CD8-positive, alpha-beta memory T cell (primary cell): ENCODE measurements around the gene FAM184A. TPM values are rescaled to one million over a fixed set of nuclear protein-coding genes. Genes with fewer than 3 reads are reported as not detected.

Source experiments
- CTCF ChIA-PET: fragments of 350-600 bp; sonication (Branson Sonifier 250); formaldehyde crosslinking; loops from one replicate; lab custom pipeline; 2021; ENCODE audit warnings: antibody characterized with exemption; lab: Charles Lee
- POLR2A ChIA-PET: fragments of 350-600 bp; sonication (Branson Sonifier 250); formaldehyde crosslinking; loops from one replicate; lab custom pipeline; 2021; ENCODE audit warnings: antibody characterized with exemption; lab: Charles Lee
- DNase-seq, 5 donors: peaks; one replicate each; pipeline versions ENCODE4 v3.0.0 to v3.0.0-alpha.2; 2020 to 2022; ENCODE audit warnings: mixed read lengths in 1 of 5
- H3K27ac ChIP-seq: one replicate; pipeline ENCODE4 v1.7.0; 2013; ENCODE audit warnings: low read depth, mild to moderate bottlenecking, low read length, moderate library complexity
- H3K27me3 ChIP-seq: 2 replicates; pipeline ENCODE4 v1.7.0; 2013; ENCODE audit warnings: low read length, mild to moderate bottlenecking; ENCODE audit not compliant: insufficient read depth, poor library complexity, severe bottlenecking
- H3K36me3 ChIP-seq: 2 replicates; pipeline ENCODE4 v1.7.0; 2013; ENCODE audit warnings: mild to moderate bottlenecking, low read length, moderate library complexity; ENCODE audit not compliant: insufficient read depth
- H3K4me1 ChIP-seq: 2 replicates; pipeline ENCODE4 v1.7.0; 2013; ENCODE audit warnings: mild to moderate bottlenecking, low read length, moderate library complexity; ENCODE audit not compliant: insufficient read depth
- H3K4me3 ChIP-seq: 2 replicates; pipeline ENCODE4 v1.7.0; 2013; ENCODE audit warnings: mild to moderate bottlenecking, low read length
- H3K9me3 ChIP-seq: 2 replicates; pipeline ENCODE4 v1.7.0; 2013; ENCODE audit warnings: mild to moderate bottlenecking, low read length
- H3K27ac Mint-ChIP-seq, 8 donors: one replicate each; pipeline ENCODE4 v1.8.0; 2020 to 2021; ENCODE audit warnings: mixed read lengths in 8 of 8, mild to moderate bottlenecking in 6 of 8, inconsistent platforms in 3 of 8, moderate library complexity in 3 of 8
- H3K27me3 Mint-ChIP-seq, 2 donors: one replicate each; pipeline ENCODE4 v1.8.0; 2020 to 2021; ENCODE audit warnings: mixed read lengths in 2 of 2, mild to moderate bottlenecking in 1 of 2, moderate library complexity in 1 of 2
- H3K36me3 Mint-ChIP-seq, 3 donors: one replicate each; pipeline ENCODE4 v1.8.0; 2020 to 2021; ENCODE audit warnings: mixed read lengths in 3 of 3, inconsistent platforms in 1 of 3, mild to moderate bottlenecking in 1 of 3
- H3K4me1 Mint-ChIP-seq, 3 donors: one replicate each; pipeline ENCODE4 v1.8.0; 2020 to 2021; ENCODE audit warnings: mixed read lengths in 3 of 3, inconsistent platforms in 1 of 3, mild to moderate bottlenecking in 1 of 3
- H3K4me3 Mint-ChIP-seq, 7 donors: one replicate each; pipeline ENCODE4 v1.8.0; 2020 to 2021; ENCODE audit warnings: mixed read lengths in 7 of 7, mild to moderate bottlenecking in 6 of 7, moderate library complexity in 4 of 7, inconsistent platforms in 2 of 7
- H3K9me3 Mint-ChIP-seq, 5 donors: one replicate each; pipeline ENCODE4 v1.8.0; 2020 to 2022; ENCODE audit warnings: mixed read lengths in 5 of 5, mild to moderate bottlenecking in 3 of 5, moderate library complexity in 2 of 5, inconsistent platforms in 1 of 5
- polyA plus RNA-seq: library from polyadenylated mRNA; unstranded; fragments of 300-500 nt; fragmentation: Illumina TruSeq; gene quantifications from one replicate; pipeline ENCODE4 v1.2.3, GENCODE V29; 2021
- total RNA-seq, 2 experiments: library from RNA; stranded (reverse); gene quantifications; one replicate each; pipeline ENCODE4 v1.2.3, GENCODE V29; 2021

FAM184A gene
- total and polyA plus RNA-seq, 3 experiments from 2014 or later = 0.85 to 2.2 (median 2.0) TPM

- Mint-ChIP-seq H3K9me3 (no peaks in the 10 kb centered on the region), H3K27ac (no peak overlapping the region), H3K36me3 (peaks cover 0 to 2% (median 0%) of the 10 kb centered on the region in 3 donors), H3K4me1 (no peaks in the 10 kb centered on the region), H3K4me3 (no peak overlapping the region), H3K27me3 (no peaks in the 10 kb centered on the region)
- no peaks in the 10 kb centered on the region for H3K36me3 ChIP-seq
- no peak overlapping the region for H3K27ac ChIP-seq
- POLR2A ChIA-PET = no interaction called here
- H3K9me3 ChIP-seq = no peaks in the 10 kb centered on the region
- no peaks in the 10 kb centered on the region for H3K27me3 ChIP-seq
- CTCF ChIA-PET = no interaction called here
- H3K4me1 ChIP-seq = no peaks in the 10 kb centered on the region
- no peak for DNase-seq
- H3K4me3 ChIP-seq = no peak overlapping the region
These were observed 94.1 kb downstream of the FAM184A start for GRCh38 chr6:118984342-118984741.

DNA sequence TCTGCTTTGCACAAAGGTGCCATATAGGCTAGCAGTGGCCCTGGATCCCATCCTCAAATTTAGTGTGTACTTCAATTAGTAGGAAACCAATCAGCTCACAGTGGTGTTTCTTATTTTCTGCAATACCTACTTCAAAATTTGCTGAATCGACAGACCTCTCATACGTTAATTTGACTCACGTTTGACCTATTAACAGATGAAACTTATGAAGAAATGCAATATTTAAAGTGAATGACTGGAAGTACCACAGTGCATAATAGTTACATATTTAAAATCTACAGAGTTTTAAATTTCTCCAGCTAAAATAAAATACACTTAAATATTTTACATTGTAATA lies 95.9 kb downstream of the FAM184A start:
- POLR2A ChIA-PET = no interaction called here
- H3K27ac Mint-ChIP-seq = no peak overlapping the region
- H3K27me3 ChIP-seq = no peaks in the 10 kb centered on the region
- no peaks in the 10 kb centered on the region for H3K9me3 Mint-ChIP-seq
- no peak overlapping the region for H3K27ac ChIP-seq
- CTCF ChIA-PET = no interaction called here
- H3K4me3 Mint-ChIP-seq = no peak overlapping the region
- H3K36me3 ChIP-seq = no peaks in the 10 kb centered on the region
- no peaks in the 10 kb centered on the region for H3K9me3 ChIP-seq
- H3K27me3 Mint-ChIP-seq = no peaks in the 10 kb centered on the region
- no peak for DNase-seq
- peaks cover 0 to 2% (median 1%) of the 10 kb centered on the region in 3 donors for H3K36me3 Mint-ChIP-seq
- H3K4me3 ChIP-seq = no peak overlapping the region
- no peaks in the 10 kb centered on the region for H3K4me1 Mint-ChIP-seq
- no peaks in the 10 kb centered on the region for H3K4me1 ChIP-seq

DNA sequence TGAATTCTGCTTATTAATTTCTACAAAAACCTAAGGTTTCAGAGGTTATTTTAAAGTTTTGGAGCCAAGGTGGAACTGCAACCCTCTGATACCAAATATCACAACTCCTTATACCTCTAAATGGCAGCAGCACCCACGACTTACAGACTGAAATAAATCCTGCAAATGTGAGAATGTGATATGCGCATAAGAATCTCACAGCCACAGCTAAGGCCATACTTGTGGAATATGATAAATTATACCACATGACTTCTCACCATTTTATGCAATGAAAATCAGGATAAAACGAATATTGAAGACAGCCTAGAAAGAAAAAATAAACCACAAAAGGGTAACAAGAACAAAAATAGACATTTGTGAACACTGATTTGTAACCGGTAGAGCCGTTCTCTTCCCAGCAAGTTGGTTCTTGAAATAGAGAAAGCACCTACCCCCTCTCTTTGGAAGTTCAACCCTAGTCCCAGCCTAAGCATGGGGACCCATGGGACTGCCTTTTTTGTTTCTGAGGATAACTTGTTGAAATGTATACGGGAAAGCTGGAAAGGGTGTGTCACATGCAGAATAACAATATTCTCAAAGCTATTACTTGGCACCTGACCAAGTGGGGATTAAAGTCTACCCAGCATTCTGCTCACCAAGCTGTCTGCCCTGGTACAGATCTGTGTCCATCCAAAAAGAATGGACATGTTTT lies 96.4 kb downstream of the FAM184A start:
- H3K4me1 ChIP-seq = no peaks in the 10 kb centered on the region
- ChIA-PET POLR2A (no interaction called here), CTCF (no interaction called here)
- no peaks in the 10 kb centered on the region for H3K9me3 ChIP-seq
- Mint-ChIP-seq H3K27ac (no peak overlapping the region), H3K36me3 (peaks cover 0 to 2% (median 1%) of the 10 kb centered on the region in 3 donors), H3K4me1 (no peaks in the 10 kb centered on the region), H3K9me3 (no peaks in the 10 kb centered on the region), H3K27me3 (no peaks in the 10 kb centered on the region), H3K4me3 (no peak overlapping the region)
- H3K27ac ChIP-seq = no peak overlapping the region
- no peaks in the 10 kb centered on the region for H3K27me3 ChIP-seq
- DNase-seq = no peak
- no peaks in the 10 kb centered on the region for H3K36me3 ChIP-seq
- no peak overlapping the region for H3K4me3 ChIP-seq

DNA sequence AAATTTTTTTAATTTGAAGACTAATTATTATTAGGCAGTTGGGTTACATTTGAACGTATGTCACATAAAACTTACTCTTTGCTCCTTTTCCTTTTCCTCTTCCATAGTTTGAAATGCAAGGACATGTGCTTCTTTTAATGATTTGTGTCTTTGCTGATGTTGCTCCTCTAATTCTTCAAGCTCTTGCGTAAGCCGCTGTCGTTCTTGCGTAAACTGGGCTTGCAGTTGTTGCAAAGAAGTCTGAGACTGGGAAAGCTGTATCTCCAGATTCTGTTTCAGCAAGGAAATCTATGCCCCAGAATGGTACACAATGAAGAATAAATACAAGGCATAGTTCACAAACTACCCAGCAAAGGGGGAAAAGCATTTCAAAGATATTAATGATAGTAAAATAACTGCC lies 98.4 kb downstream of the FAM184A start:
- Histone ChIP-seq H3K36me3 (no peaks in the 10 kb centered on the region), H3K9me3 (no peaks in the 10 kb centered on the region), H3K27me3 (no peaks in the 10 kb centered on the region), H3K4me3 (no peak overlapping the region), H3K27ac (no peak overlapping the region), H3K4me1 (no peaks in the 10 kb centered on the region)
- peak overlapping the region in 2 of 8 donors; percentile 41 to 55 for H3K27ac Mint-ChIP-seq
- ChIA-PET CTCF (no interaction called here), POLR2A (no interaction called here)
- H3K9me3 Mint-ChIP-seq = no peaks in the 10 kb centered on the region
- H3K4me1 Mint-ChIP-seq = no peaks in the 10 kb centered on the region
- DNase-seq = no peak
- no peak overlapping the region for H3K4me3 Mint-ChIP-seq
- H3K27me3 Mint-ChIP-seq = no peaks in the 10 kb centered on the region
- peaks cover 0 to 2% (median 1%) of the 10 kb centered on the region in 3 donors for H3K36me3 Mint-ChIP-seq

GRCh38 chr6:118974790-118975189 lies 103.7 kb downstream of the FAM184A start:
- ChIA-PET POLR2A (no interaction called here), CTCF (no interaction called here)
- peaks cover 0 to 1% (median 0%) of the 10 kb centered on the region in 3 donors for H3K36me3 Mint-ChIP-seq
- DNase-seq = no peak
- Histone ChIP-seq H3K27ac (no peak overlapping the region), H3K9me3 (no peaks in the 10 kb centered on the region), H3K4me3 (no peak overlapping the region), H3K27me3 (no peaks in the 10 kb centered on the region), H3K4me1 (no peaks in the 10 kb centered on the region), H3K36me3 (no peaks in the 10 kb centered on the region)
- H3K27me3 Mint-ChIP-seq = no peaks in the 10 kb centered on the region
- no peak overlapping the region for H3K27ac Mint-ChIP-seq
- no peaks in the 10 kb centered on the region for H3K4me1 Mint-ChIP-seq
- H3K9me3 Mint-ChIP-seq = no peaks in the 10 kb centered on the region
- no peak overlapping the region for H3K4me3 Mint-ChIP-seq

GRCh38 chr6:118971682-118972081 lies 106.8 kb downstream of the FAM184A start:
- Mint-ChIP-seq H3K27ac (no peak overlapping the region), H3K4me1 (no peaks in the 10 kb centered on the region), H3K9me3 (no peaks in the 10 kb centered on the region), H3K4me3 (no peak overlapping the region), H3K27me3 (no peaks in the 10 kb centered on the region), H3K36me3 (no peaks in the 10 kb centered on the region)
- POLR2A ChIA-PET = no interaction called here
- Histone ChIP-seq H3K9me3 (no peaks in the 10 kb centered on the region), H3K27ac (no peak overlapping the region), H3K4me1 (no peaks in the 10 kb centered on the region), H3K36me3 (no peaks in the 10 kb centered on the region), H3K4me3 (no peak overlapping the region), H3K27me3 (no peaks in the 10 kb centered on the region)
- no peak for DNase-seq
- CTCF ChIA-PET = no interaction called here

DNA sequence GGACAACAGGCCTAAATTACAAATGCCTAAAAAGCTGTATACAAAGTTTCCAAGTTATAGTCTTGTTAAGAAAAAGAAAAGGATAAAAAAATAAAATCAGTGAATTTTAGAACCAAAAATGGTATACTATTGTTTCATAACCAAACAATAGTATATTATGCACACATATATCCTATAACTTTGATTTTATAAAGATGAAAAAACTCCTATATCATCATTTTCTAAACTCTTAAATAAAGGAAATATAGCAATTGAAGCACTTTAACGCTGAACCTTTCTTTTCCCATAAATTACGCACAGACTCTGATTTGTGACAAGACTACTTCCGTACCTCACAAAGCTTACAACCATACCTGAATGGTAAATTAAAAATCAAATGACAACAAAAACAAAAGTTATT lies 107.6 kb downstream of the FAM184A start:
- no peak for DNase-seq
- H3K4me3 Mint-ChIP-seq = no peak overlapping the region
- H3K4me3 ChIP-seq = no peak overlapping the region
- ChIA-PET POLR2A (no interaction called here), CTCF (interaction anchor here (1.4 kb wide), 1 partner anchor 139 kb away, joined by 5 read pairs; no protein-coding TSS in a partner anchor)
- no peaks in the 10 kb centered on the region for H3K9me3 ChIP-seq
- H3K27ac ChIP-seq = no peak overlapping the region
- no peaks in the 10 kb centered on the region for H3K36me3 Mint-ChIP-seq
- H3K4me1 Mint-ChIP-seq = no peaks in the 10 kb centered on the region
- no peak overlapping the region for H3K27ac Mint-ChIP-seq
- H3K27me3 Mint-ChIP-seq = no peaks in the 10 kb centered on the region
- H3K9me3 Mint-ChIP-seq = no peaks in the 10 kb centered on the region
- H3K27me3 ChIP-seq = no peaks in the 10 kb centered on the region
- H3K4me1 ChIP-seq = no peaks in the 10 kb centered on the region
- no peaks in the 10 kb centered on the region for H3K36me3 ChIP-seq

DNA sequence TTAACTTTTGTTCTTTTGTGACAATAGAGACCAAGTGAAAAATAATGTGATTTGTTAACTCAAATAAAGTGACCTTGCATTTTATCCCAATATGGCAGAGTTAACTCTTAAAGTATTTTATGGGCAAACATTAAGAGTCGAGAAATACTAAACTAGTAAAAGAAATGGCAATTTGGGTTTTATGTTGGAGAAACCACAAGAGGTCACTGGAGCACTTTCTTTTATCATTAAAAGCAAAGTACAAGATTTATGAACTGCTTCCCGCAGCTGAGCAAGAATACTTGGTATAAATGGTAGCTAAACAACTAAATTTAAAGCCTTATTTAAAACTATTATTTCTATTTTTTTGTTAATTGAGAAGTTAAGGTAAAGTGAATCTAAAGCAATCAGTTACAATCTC lies 110.0 kb downstream of the FAM184A start:
- H3K27me3 ChIP-seq = no peaks in the 10 kb centered on the region
- Mint-ChIP-seq H3K4me1 (no peaks in the 10 kb centered on the region), H3K9me3 (no peaks in the 10 kb centered on the region), H3K27ac (no peak overlapping the region), H3K4me3 (no peak overlapping the region), H3K27me3 (no peaks in the 10 kb centered on the region), H3K36me3 (no peaks in the 10 kb centered on the region)
- H3K4me1 ChIP-seq = no peaks in the 10 kb centered on the region
- no peaks in the 10 kb centered on the region for H3K36me3 ChIP-seq
- no peak overlapping the region for H3K4me3 ChIP-seq
- CTCF ChIA-PET = interaction anchor here (1.0 to 1.2 kb wide), 2 partner anchors 8 to 142 kb away, joined by 3 read pairs; no protein-coding TSS in a partner anchor
- no peak overlapping the region for H3K27ac ChIP-seq
- no peaks in the 10 kb centered on the region for H3K9me3 ChIP-seq
- no peak for DNase-seq
- POLR2A ChIA-PET = no interaction called here
